Gastroesophageal sphincter (tissue), 3 donors: ENCODE measurements around the gene TMEM106A.

Experiments used
- CTCF ChIP-seq, 4 experiments: fragments of 200-600 bp in 2 of 4; fragments of 450-650 bp in 2 of 4; sonication (generic) in 1 of 4; IDR thresholded peaks; one replicate each; pipeline ENCODE4 v1.5.1; 2017 to 2019; ENCODE audit warnings: antibody characterized with exemption in 4 of 4, mild to moderate bottlenecking in 2 of 4, moderate library complexity in 2 of 4
- EP300 ChIP-seq: sonication (generic); formaldehyde crosslinking; IDR thresholded peaks from one replicate; pipeline ENCODE4 v1.6.1; 2017; ENCODE audit warnings: antibody characterized with exemption, mild to moderate bottlenecking
- POLR2A ChIP-seq, 2 donors: fragments of 450-650 bp; IDR thresholded peaks; one replicate each; pipeline ENCODE4 v1.6.1; 2017; ENCODE audit warnings: antibody characterized with exemption in 2 of 2, mild to moderate bottlenecking in 2 of 2, moderate library complexity in 1 of 2
- POLR2AphosphoS5 ChIP-seq: sonication (generic); formaldehyde crosslinking; IDR thresholded peaks from one replicate; pipeline ENCODE4 v1.6.1; 2017; ENCODE audit warnings: antibody characterized with exemption

GRCh38 chr17:43215341-43215740 is 3.7 kb downstream of the TMEM106A start:
- TF ChIP-seq CTCF (IDR thresholded peaks at IDR 0.05) (no peak), EP300 (no peak), POLR2A (IDR thresholded peaks at IDR 0.05) (no peak), POLR2AphosphoS5 (no peak)
